GM19043 (cell line): ENCODE data around the gene GRB10.

Experiments
- ATAC-seq: cut with Tn5 transposase; IDR thresholded peaks from one replicate; pipeline ENCODE4 v1.9.1; 2021; ENCODE audit warnings: low read depth; ENCODE audit not compliant: unreplicated experiment

Gene GRB10

DNA sequence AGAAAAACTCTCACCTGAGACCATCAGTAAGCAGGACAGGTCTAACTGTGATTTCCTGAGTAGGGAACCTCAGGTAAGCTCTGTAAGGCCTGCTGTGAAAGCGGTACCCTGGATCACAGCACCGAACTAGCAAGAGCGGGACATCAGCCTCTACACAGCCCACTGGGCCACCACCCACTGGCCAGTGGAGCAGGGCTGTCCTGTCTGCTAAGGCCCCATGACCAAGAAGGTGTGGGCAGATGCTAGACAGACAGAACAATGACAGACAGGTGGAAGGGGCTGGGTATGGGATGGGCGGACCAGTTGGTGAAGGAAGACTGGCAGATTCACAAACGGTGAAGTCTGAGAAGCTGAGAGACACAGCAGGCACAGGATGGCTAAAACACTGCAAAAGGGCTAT is 138.1 kb downstream of the GRB10 start:
- no peak for ATAC-seq

- ATAC-seq = no peak
Observed at GRCh38 chr7:50644114-50644513, 138.6 kb downstream of the GRB10 start.

GRCh38 chr7:50641442-50642405 is 141.0 kb downstream of the GRB10 start:
- no peak for ATAC-seq

DNA sequence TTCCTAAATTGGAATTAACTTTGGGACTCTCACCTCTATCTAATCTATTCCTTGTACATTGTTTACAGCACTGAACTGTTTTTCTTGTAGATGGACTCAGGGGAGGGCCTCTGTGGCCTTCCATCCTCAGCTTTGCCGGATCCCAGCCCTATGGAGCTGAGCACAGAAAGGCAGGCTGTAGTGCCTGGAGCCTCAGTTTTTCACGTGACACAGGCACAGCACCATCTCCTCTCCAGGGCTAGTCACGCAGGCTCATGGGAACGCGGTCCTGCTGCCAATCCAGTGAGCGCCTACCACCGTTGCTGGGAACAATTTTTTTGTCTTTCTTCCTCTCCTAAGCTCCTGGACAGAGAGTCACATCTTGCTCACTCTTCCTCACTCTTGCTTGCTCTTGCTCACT is 141.9 kb downstream of the GRB10 start:
- no peak for ATAC-seq

DNA sequence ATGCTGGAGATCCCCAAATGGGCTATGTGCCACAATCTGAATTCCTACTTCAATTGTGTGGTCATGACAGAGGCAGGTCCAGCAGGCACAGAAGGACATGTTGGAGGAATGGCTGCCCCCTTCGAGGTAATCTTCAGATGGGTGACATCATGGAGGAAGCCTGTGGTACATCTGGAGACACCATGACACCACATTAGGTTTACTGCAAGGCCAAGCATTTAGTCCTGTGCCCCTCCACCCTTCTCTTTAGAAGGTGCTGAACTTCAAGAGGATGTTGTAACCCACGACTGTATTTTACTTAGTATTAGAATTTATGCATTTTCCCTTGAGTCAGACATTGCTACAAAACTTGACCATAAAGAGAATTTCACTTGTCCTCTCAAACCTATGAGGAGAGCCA is 142.4 kb downstream of the GRB10 start:
- ATAC-seq = no peak

- no peak for ATAC-seq
Observed at GRCh38 chr7:50637725-50638643, 144.7 kb downstream of the GRB10 start.

- no peak for ATAC-seq
Observed at GRCh38 chr7:50634378-50634777, 148.3 kb downstream of the GRB10 start.

GRCh38 chr7:50633414-50633710 is 149.3 kb downstream of the GRB10 start:
- no peak for ATAC-seq

GRCh38 chr7:50632561-50633413 is 149.9 kb downstream of the GRB10 start:
- peak; percentile 85 for ATAC-seq

DNA sequence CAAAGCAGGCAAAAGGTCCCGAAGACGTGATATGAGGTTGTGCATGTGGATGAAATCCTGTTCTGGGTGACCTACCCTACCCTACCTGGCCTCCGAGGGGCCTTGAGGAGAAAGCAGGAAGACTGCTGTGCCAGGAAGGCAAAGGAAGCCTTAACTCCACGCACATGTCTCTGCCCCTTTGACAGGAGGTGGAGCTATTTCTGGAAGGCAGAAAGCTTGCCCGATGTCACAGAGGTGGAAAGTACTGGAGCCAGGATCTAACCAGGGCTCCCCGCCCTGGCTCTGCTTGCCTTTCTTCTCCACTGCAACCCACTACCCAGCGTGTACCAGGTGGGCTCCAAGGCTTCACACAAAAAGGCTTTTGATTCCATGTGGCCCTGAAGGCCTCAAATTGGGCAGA is 151.1 kb downstream of the GRB10 start:
- no peak for ATAC-seq

DNA sequence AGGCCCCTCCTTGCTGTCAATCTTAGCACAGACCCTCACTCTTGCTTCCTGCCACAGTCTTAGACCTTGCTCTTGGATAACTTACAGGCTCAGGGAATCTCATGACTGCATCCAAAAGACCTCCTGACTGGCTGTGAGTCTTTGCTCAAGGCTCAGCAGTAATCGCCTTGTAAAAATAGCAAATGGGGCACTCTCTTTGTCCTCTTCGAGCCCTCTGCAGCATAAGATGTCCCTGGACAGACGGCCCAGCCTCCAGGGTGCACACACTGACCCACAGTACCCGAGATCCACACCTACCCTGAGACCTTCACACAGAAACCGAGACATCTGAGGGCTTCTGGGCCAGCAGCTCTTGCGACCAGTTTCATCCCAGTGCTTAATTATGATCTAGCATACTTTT is 151.6 kb downstream of the GRB10 start:
- no peak for ATAC-seq

GRCh38 chr7:50629238-50629901 is 153.3 kb downstream of the GRB10 start:
- no peak for ATAC-seq

GRCh38 chr7:50628434-50629084 is 154.1 kb downstream of the GRB10 start:
- no peak for ATAC-seq

DNA sequence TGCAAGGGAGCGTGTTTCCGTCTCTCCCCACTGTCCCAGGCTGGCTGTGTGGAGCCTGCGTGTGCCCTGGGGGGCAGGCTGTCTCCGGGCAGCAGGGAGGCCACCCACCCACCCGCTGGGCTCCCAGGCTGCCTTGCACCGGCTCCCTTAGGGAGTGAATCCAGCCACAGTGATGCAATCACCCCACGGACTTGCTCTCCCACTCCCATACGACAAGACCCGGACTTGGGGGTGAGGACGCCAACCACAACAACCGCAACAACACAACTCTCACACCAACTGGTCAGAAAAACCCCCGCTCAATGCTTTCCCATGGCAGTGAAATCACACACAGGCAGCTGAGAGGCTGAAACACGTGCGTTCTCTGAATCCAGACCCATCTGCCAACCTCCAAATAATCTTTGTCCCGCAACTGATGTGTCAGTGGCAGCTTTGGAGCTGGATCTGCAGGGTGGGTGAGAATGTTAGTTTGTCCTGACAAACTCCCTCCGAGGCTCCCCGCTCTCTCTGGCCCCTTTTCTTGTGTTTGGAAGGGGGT is 154.8 kb downstream of the GRB10 start:
- no peak for ATAC-seq

DNA sequence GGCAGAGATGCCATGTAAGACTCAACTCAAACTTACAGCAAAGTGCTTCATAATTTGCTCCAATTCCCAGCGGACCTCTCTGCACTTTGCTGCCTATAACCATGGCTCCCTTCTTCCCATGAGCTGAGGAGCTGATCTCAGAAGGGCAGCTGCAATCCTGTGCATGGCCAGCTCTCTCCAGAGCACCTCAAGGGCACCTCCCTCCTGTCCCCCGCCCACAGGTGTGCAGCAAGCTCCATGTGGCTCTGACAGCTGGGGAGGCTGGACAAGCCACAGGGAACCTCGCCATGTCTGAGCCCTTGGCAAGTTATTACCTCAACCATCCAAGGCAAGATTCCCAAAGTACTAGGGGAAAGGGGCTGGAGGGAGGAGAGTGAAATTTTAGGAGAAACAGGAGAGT is 156.4 kb downstream of the GRB10 start:
- ATAC-seq = no peak

- ATAC-seq = no peak
Observed at GRCh38 chr7:50625360-50625759, 157.3 kb downstream of the GRB10 start.

GRCh38 chr7:50622821-50623220 is 159.9 kb downstream of the GRB10 start:
- ATAC-seq = no peak

GRCh38 chr7:50621973-50622490 is 160.7 kb downstream of the GRB10 start:
- no peak for ATAC-seq

DNA sequence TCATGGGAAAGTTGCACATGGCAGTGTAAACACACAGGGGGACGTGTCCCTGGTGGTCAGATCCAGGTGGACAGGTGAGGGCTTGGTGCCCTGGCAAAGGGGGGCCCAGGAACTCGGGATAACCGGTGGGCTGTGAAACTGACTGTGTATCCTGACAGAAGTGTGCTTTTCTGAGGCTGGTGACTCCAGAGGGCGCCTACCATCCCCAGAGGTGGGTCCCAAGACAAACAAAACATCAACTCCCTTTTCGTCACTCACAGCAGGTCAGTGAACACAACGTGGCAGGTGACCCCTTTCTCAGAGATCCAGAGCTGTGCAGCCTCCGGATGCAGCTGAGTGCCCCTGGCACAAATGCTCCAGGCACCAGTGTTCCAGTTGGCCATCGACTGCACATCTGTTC is 161.5 kb downstream of the GRB10 start:
- no peak for ATAC-seq
